ENCODE results near the gene IGFL1. TPM values are rescaled to one million over a fixed set of nuclear protein-coding genes. Genes with fewer than 3 reads are reported as not detected.

Gene IGFL1
- total and polyA plus RNA-seq, 2 of the 8 experiments (the other 6 are each of a cell fraction or from before 2014, with no cell fraction given) = not detected

GRCh38 chr19:46182476-46182875 lies 47.1 kb upstream of the IGFL1 start:
- FAIRE-seq (no peak), DNase-seq (ENCODE audit: low read depth in 1 of 2, low spot score in 2 of 2) (no peak)
- Histone ChIP-seq H3K79me2 (ENCODE audit: control insufficient read depth in 1 of 2, insufficient read depth in 2 of 2, low read length in 2 of 2) (no peaks in the 10 kb centered on the region), H3K27ac (ENCODE audit: low read depth, low read length) (no peak overlapping the region), H3K23ac (ENCODE audit: insufficient read length) (no peak overlapping the region), H3K4me2 (ENCODE audit: insufficient read depth in 1 of 2, low read depth in 2 of 2, low read length in 2 of 2) (no peak overlapping the region), H3K9me3 (ENCODE audit: insufficient read depth in 2 of 2, low read depth in 1 of 2, low read length in 1 of 2) (no peaks in the 10 kb centered on the region), H3K4ac (replicated peaks; ENCODE audit: insufficient read length, low read depth, low read length) (no peak overlapping the region), H2AFZ (ENCODE audit: low read length) (no peak overlapping the region), H3K27me3 (replicated peaks in 1 of 4; ENCODE audit: control insufficient read depth in 3 of 4, extremely low read depth in 1 of 4, insufficient read depth in 3 of 4, low read length in 3 of 4) (no peaks in the 10 kb centered on the region), H2BK5ac (ENCODE audit: low read depth, low read length) (0 out of 2 replicates have a peak overlapping the region, but pooled peaks have one; percentile 21), H2BK12ac (ENCODE audit: low read depth, low read length) (peak overlapping the region; percentile 96), H4K8ac (ENCODE audit: extremely low read depth, insufficient read depth, low read length) (no peak overlapping the region), H3K14ac (ENCODE audit: insufficient read length) (no peak overlapping the region), H2BK15ac (ENCODE audit: low read length) (no peak overlapping the region; the same call in 1 of the 2 replicates), H2BK20ac (ENCODE audit: low read length) (no peak overlapping the region), H3K36me3 (ENCODE audit: control insufficient read depth in 2 of 4, insufficient read depth in 4 of 4, low read length in 3 of 4) (no peaks in the 10 kb centered on the region), H3K79me1 (ENCODE audit: low read depth, low read length) (no peaks in the 10 kb centered on the region), H2AK5ac (ENCODE audit: low read depth, low read length) (peak overlapping the region; percentile 82; the same call in 1 of the 2 replicates), H4K20me1 (replicated peaks in 1 of 2; ENCODE audit: control insufficient read depth in 1 of 2, insufficient read depth in 2 of 2, low read length in 2 of 2) (no peaks in the 10 kb centered on the region), H3K9ac (replicated peaks in 1 of 4; ENCODE audit: extremely low read depth in 1 of 4, low read depth in 3 of 4, low read length in 3 of 4) (peak overlapping the region in 1 of 4 experiments; percentile 18; a peak in 1 of 7 replicates), H4K91ac (replicated peaks; ENCODE audit: insufficient read length, low read length) (no peak overlapping the region), H3K4me3 (ENCODE audit: extremely low read depth in 1 of 4, insufficient read depth in 2 of 4, low read depth in 3 of 4, low read length in 4 of 4) (no peak overlapping the region), H3K56ac (replicated peaks; ENCODE audit: insufficient read length, low read depth, low read length) (no peak overlapping the region), H2BK120ac (replicated peaks; ENCODE audit: low read depth, low read length) (no peak overlapping the region), H3K4me1 (replicated peaks in 1 of 4; ENCODE audit: control insufficient read depth in 3 of 4, insufficient read depth in 4 of 4, low read length in 3 of 4) (no peaks in the 10 kb centered on the region), H3K18ac (ENCODE audit: extremely low read depth, low read length) (no peak overlapping the region), H4K5ac (ENCODE audit: insufficient read length, low read depth, low read length) (no peak overlapping the region), H3K23me2 (ENCODE audit: low read depth, low read length) (no peaks in the 10 kb centered on the region)
- ChIA-PET CTCF (ENCODE audit: partially characterized antibody) (interaction anchor here (1.0 kb wide), 1 partner anchor 154 kb away, joined by 3 read pairs; no protein-coding TSS in a partner anchor), POLR2A (ENCODE audit: partially characterized antibody) (no interaction called here)
- WGBS, 2 experiments (ENCODE audit: extremely low coverage in 1 of 2, insufficient coverage in 1 of 2, insufficient read length in 1 of 2, insufficient replicate concordance in 2 of 2, low coverage in 1 of 2, low lambda C conversion rate in 2 of 2, missing lambda C conversion rate in 1 of 2) = 89% methylated on average over 8 of the region's 8 CpGs; no CpG with 5 or more reads in 1 of the 2 experiments
- TF ChIP-seq EGR1 (IDR thresholded peaks at IDR 0.05; ENCODE audit: borderline replicate concordance, low read depth, low read length) (no peak), SIRT6 (IDR thresholded peaks at IDR 0.05; ENCODE audit: low read length) (no peak), HDAC6 (IDR thresholded peaks at IDR 0.05; ENCODE audit: low read depth, low read length) (no peak), POLR2AphosphoS5 (IDR thresholded peaks at IDR 0.05; ENCODE audit: low read depth, low read length) (no peak), MAFK (IDR thresholded peaks at IDR 0.05; ENCODE audit: low read depth, low read length) (no peak), RBBP5 (IDR thresholded peaks at IDR 0.05; ENCODE audit: borderline replicate concordance, low read depth, low read length) (no peak), EP300 (IDR thresholded peaks at IDR 0.05; ENCODE audit: borderline replicate concordance in 1 of 2, low read depth in 2 of 2, low read length in 2 of 2) (no peak), RFX5 (IDR thresholded peaks at IDR 0.05; ENCODE audit: borderline replicate concordance, low read depth, low read length) (no peak), CTBP2 (IDR thresholded peaks at IDR 0.05; ENCODE audit: borderline replicate concordance, insufficient read depth, insufficient read length, low read length) (no peak), CBX8 (IDR thresholded peaks at IDR 0.05; ENCODE audit: borderline replicate concordance, low read depth, low read length) (no peak), BRCA1 (IDR thresholded peaks at IDR 0.05; ENCODE audit: low read depth, low read length) (no peak), ATF2 (IDR thresholded peaks at IDR 0.05; ENCODE audit: low read length) (no peak), TAF1 (IDR thresholded peaks at IDR 0.05; ENCODE audit: low read depth, low read length) (no peak)

Measured in H1 (cell line).